Measurements from ENCODE around the gene HCAR2.

The HCAR2 gene

GRCh38 chr12:122665759-122666158 is 37.4 kb downstream of the HCAR2 start:
- Histone ChIP-seq H3K79me1 (replicated peaks; ENCODE audit: low read length, poor library complexity, severe bottlenecking) (no peaks in the 10 kb centered on the region), H2BK5ac (ENCODE audit: low read depth, low read length, poor library complexity, severe bottlenecking) (no peak overlapping the region), H3K4me2 (ENCODE audit: low read length, poor library complexity, severe bottlenecking) (no peak overlapping the region), H4K91ac (ENCODE audit: low read length) (no peak overlapping the region), H2BK15ac (ENCODE audit: low read depth, poor library complexity, severe bottlenecking) (no peak overlapping the region), H3K9me3 (ENCODE audit: control insufficient read depth, low read length) (no peaks in the 10 kb centered on the region), H3K14ac (ENCODE audit: low read length in 2 of 2) (no peak overlapping the region), H3K23ac (ENCODE audit: low read length in 2 of 2) (no peak overlapping the region), H3K36me3 (ENCODE audit: control insufficient read depth in 1 of 2, insufficient read depth in 2 of 2, low read depth in 1 of 2, low read length in 2 of 2) (no peaks in the 10 kb centered on the region), H3K9ac (ENCODE audit: low read length) (no peak overlapping the region), H3K18ac (ENCODE audit: low read depth in 1 of 2, low read length in 2 of 2) (no peak overlapping the region), H3K4me1 (ENCODE audit: control insufficient read depth, insufficient read depth, low read depth, low read length) (no peaks in the 10 kb centered on the region), H3K4me3 (ENCODE audit: insufficient read depth in 1 of 2, low read depth in 1 of 2, low read length in 2 of 2) (no peak overlapping the region), H2BK12ac (ENCODE audit: low read length in 2 of 2) (no peak overlapping the region), H2BK120ac (ENCODE audit: low read depth, low read length) (no peak overlapping the region), H4K8ac (ENCODE audit: low read length) (no peak overlapping the region), H3K27ac (ENCODE audit: low read length, poor library complexity, severe bottlenecking) (no peak overlapping the region), H2AFZ (ENCODE audit: low read depth, low read length) (no peak overlapping the region), H3K27me3 (ENCODE audit: control insufficient read depth in 1 of 2, insufficient read depth in 1 of 2, low read length in 2 of 2) (no peaks in the 10 kb centered on the region), H3K4ac (ENCODE audit: low read depth in 1 of 2, low read length in 2 of 2) (no peak overlapping the region), H2AK5ac (ENCODE audit: low read length, severe bottlenecking) (no peak overlapping the region)
- WGBS, result 96% methylated on average over 5 of the region's 5 CpGs
- DNase-seq, result no peak

GRCh38 chr12:122665349-122665748 is 37.8 kb downstream of the HCAR2 start:
- no peak overlapping the region for H3K18ac ChIP-seq (ENCODE audit: low read depth in 1 of 2, low read length in 2 of 2)
- H3K27ac ChIP-seq (ENCODE audit: low read length, poor library complexity, severe bottlenecking), result no peak overlapping the region
- no peak overlapping the region for H3K23ac ChIP-seq (ENCODE audit: low read length in 2 of 2)
- 95% methylated on average over 7 of the region's 8 CpGs for WGBS
- H3K4me1 ChIP-seq (ENCODE audit: control insufficient read depth, insufficient read depth, low read depth, low read length), result no peaks in the 10 kb centered on the region
- H3K14ac ChIP-seq (ENCODE audit: low read length in 2 of 2), result no peak overlapping the region
- no peaks in the 10 kb centered on the region for H3K36me3 ChIP-seq (ENCODE audit: control insufficient read depth in 1 of 2, insufficient read depth in 2 of 2, low read depth in 1 of 2, low read length in 2 of 2)
- no peak overlapping the region for H3K9ac ChIP-seq (ENCODE audit: low read length)
- no peak overlapping the region for H2AK5ac ChIP-seq (ENCODE audit: low read length, severe bottlenecking)
- no peak overlapping the region for H2BK15ac ChIP-seq (ENCODE audit: low read depth, poor library complexity, severe bottlenecking)
- H3K4ac ChIP-seq (ENCODE audit: low read depth in 1 of 2, low read length in 2 of 2), result no peak overlapping the region
- no peak overlapping the region for H4K91ac ChIP-seq (ENCODE audit: low read length)
- H2BK12ac ChIP-seq (ENCODE audit: low read length in 2 of 2), result no peak overlapping the region
- no peak overlapping the region for H3K4me2 ChIP-seq (ENCODE audit: low read length, poor library complexity, severe bottlenecking)
- no peak overlapping the region for H3K4me3 ChIP-seq (ENCODE audit: insufficient read depth in 1 of 2, low read depth in 1 of 2, low read length in 2 of 2)
- no peak overlapping the region for H2BK120ac ChIP-seq (ENCODE audit: low read depth, low read length)
- no peak for DNase-seq
- H3K79me1 ChIP-seq (replicated peaks; ENCODE audit: low read length, poor library complexity, severe bottlenecking), result no peaks in the 10 kb centered on the region
- no peaks in the 10 kb centered on the region for H3K9me3 ChIP-seq (ENCODE audit: control insufficient read depth, low read length)
- no peaks in the 10 kb centered on the region for H3K27me3 ChIP-seq (ENCODE audit: control insufficient read depth in 1 of 2, insufficient read depth in 1 of 2, low read length in 2 of 2)
- H2BK5ac ChIP-seq (ENCODE audit: low read depth, low read length, poor library complexity, severe bottlenecking), result no peak overlapping the region
- H4K8ac ChIP-seq (ENCODE audit: low read length), result no peak overlapping the region
- no peak overlapping the region for H2AFZ ChIP-seq (ENCODE audit: low read depth, low read length)

GRCh38 chr12:122661938-122662337 is 41.2 kb downstream of the HCAR2 start:
- 98% methylated on average over 3 of the region's 3 CpGs for WGBS
- H3K4me2 ChIP-seq (ENCODE audit: low read length, poor library complexity, severe bottlenecking), result no peak overlapping the region

GRCh38 chr12:122661246-122661645 is 41.9 kb downstream of the HCAR2 start:
- Histone ChIP-seq H2BK5ac (ENCODE audit: low read depth, low read length, poor library complexity, severe bottlenecking) (no peak overlapping the region), H3K23ac (ENCODE audit: low read length in 2 of 2) (no peak overlapping the region), H3K79me1 (replicated peaks; ENCODE audit: low read length, poor library complexity, severe bottlenecking) (no peaks in the 10 kb centered on the region), H2BK15ac (ENCODE audit: low read depth, poor library complexity, severe bottlenecking) (no peak overlapping the region), H2AK5ac (ENCODE audit: low read length, severe bottlenecking) (no peak overlapping the region), H3K14ac (ENCODE audit: low read length in 2 of 2) (no peak overlapping the region), H3K36me3 (ENCODE audit: control insufficient read depth in 1 of 2, insufficient read depth in 2 of 2, low read depth in 1 of 2, low read length in 2 of 2) (no peaks in the 10 kb centered on the region), H3K4me1 (ENCODE audit: control insufficient read depth, insufficient read depth, low read depth, low read length) (no peaks in the 10 kb centered on the region), H2AFZ (ENCODE audit: low read depth, low read length) (no peak overlapping the region), H3K27ac (ENCODE audit: low read length, poor library complexity, severe bottlenecking) (no peak overlapping the region), H3K4ac (ENCODE audit: low read depth in 1 of 2, low read length in 2 of 2) (no peak overlapping the region), H3K4me3 (ENCODE audit: insufficient read depth in 1 of 2, low read depth in 1 of 2, low read length in 2 of 2) (no peak overlapping the region), H4K8ac (ENCODE audit: low read length) (no peak overlapping the region), H2BK120ac (ENCODE audit: low read depth, low read length) (no peak overlapping the region), H3K18ac (ENCODE audit: low read depth in 1 of 2, low read length in 2 of 2) (no peak overlapping the region), H3K4me2 (ENCODE audit: low read length, poor library complexity, severe bottlenecking) (no peak overlapping the region), H4K91ac (ENCODE audit: low read length) (no peak overlapping the region), H3K9me3 (ENCODE audit: control insufficient read depth, low read length) (no peaks in the 10 kb centered on the region), H3K9ac (ENCODE audit: low read length) (no peak overlapping the region), H3K27me3 (ENCODE audit: control insufficient read depth in 1 of 2, insufficient read depth in 1 of 2, low read length in 2 of 2) (no peaks in the 10 kb centered on the region), H2BK12ac (ENCODE audit: low read length in 2 of 2) (no peak overlapping the region)
- whole genome bisulfite sequencing, result 88% methylated on average over 16 of the region's 16 CpGs
- DNase-seq, result no peak

More at GRCh38 chr12:122661938-122662337, 41.2 kb downstream of the HCAR2 start:
- no peak overlapping the region for H3K23ac ChIP-seq (ENCODE audit: low read length in 2 of 2)
- H3K4me3 ChIP-seq (ENCODE audit: insufficient read depth in 1 of 2, low read depth in 1 of 2, low read length in 2 of 2), result no peak overlapping the region
- H2BK5ac ChIP-seq (ENCODE audit: low read depth, low read length, poor library complexity, severe bottlenecking), result no peak overlapping the region
- H3K79me1 ChIP-seq (replicated peaks; ENCODE audit: low read length, poor library complexity, severe bottlenecking), result no peaks in the 10 kb centered on the region
- H4K91ac ChIP-seq (ENCODE audit: low read length), result no peak overlapping the region
- no peak overlapping the region for H2BK12ac ChIP-seq (ENCODE audit: low read length in 2 of 2)
- DNase-seq, result no peak
- H2AK5ac ChIP-seq (ENCODE audit: low read length, severe bottlenecking), result no peak overlapping the region
- no peaks in the 10 kb centered on the region for H3K36me3 ChIP-seq (ENCODE audit: control insufficient read depth in 1 of 2, insufficient read depth in 2 of 2, low read depth in 1 of 2, low read length in 2 of 2)
- no peak overlapping the region for H3K9ac ChIP-seq (ENCODE audit: low read length)
- no peak overlapping the region for H3K14ac ChIP-seq (ENCODE audit: low read length in 2 of 2)
- H3K27ac ChIP-seq (ENCODE audit: low read length, poor library complexity, severe bottlenecking), result no peak overlapping the region
- H3K27me3 ChIP-seq (ENCODE audit: control insufficient read depth in 1 of 2, insufficient read depth in 1 of 2, low read length in 2 of 2), result no peaks in the 10 kb centered on the region
- no peak overlapping the region for H4K8ac ChIP-seq (ENCODE audit: low read length)
- H3K18ac ChIP-seq (ENCODE audit: low read depth in 1 of 2, low read length in 2 of 2), result no peak overlapping the region
- no peak overlapping the region for H2BK15ac ChIP-seq (ENCODE audit: low read depth, poor library complexity, severe bottlenecking)
- H3K4me1 ChIP-seq (ENCODE audit: control insufficient read depth, insufficient read depth, low read depth, low read length), result no peaks in the 10 kb centered on the region
- H2BK120ac ChIP-seq (ENCODE audit: low read depth, low read length), result no peak overlapping the region
- H2AFZ ChIP-seq (ENCODE audit: low read depth, low read length), result no peak overlapping the region
- no peaks in the 10 kb centered on the region for H3K9me3 ChIP-seq (ENCODE audit: control insufficient read depth, low read length)
- no peak overlapping the region for H3K4ac ChIP-seq (ENCODE audit: low read depth in 1 of 2, low read length in 2 of 2)

Data from mesenchymal stem cell (in vitro differentiated cells and primary cell).